Measurements from ENCODE around the gene DYNC2H1. TPM values are rescaled to one million over a fixed set of nuclear protein-coding genes. Genes with fewer than 3 reads are reported as not detected.

DYNC2H1 gene
- total RNA-seq, 1 experiment from 2014 or later = 15.0 TPM

Small RNA genes within 50 kb of the gene (small RNA-seq; reads per million reads assigned to genes)
- gene AP003461.1 = 0 reads per million in 2 experiments

Other genes starting within 250 kb of the DYNC2H1 start
- gene MMP12, start 234.4 kb upstream of the DYNC2H1 start, total RNA-seq (2014; rRNA removed; shearing (Covaris generic)) = not detected in 2 replicates
- gene MMP13, start 153.7 kb upstream of the DYNC2H1 start, total RNA-seq (2014; rRNA removed; shearing (Covaris generic)) = not detected in 2 replicates
- gene DCUN1D5, start 17.3 kb upstream of the DYNC2H1 start, total RNA-seq (2014; rRNA removed; shearing (Covaris generic)) = 54.2 and 64.4 TPM in 2 replicates

Measured in SK-MEL-5 (cell line).